Endothelial cell of umbilical vein (primary cell): Measurements from ENCODE around the gene SLC12A9. TPM values are rescaled to one million over a fixed set of nuclear protein-coding genes. Genes with fewer than 3 reads are reported as not detected.

Experiments used
- BruUV-seq: library from RNA; stranded (reverse); fragments of 400-500 nt; replicated peaks from 2 replicates; lab custom pipeline; 2021; lab: Mats Ljungman, UMichigan
- CTCF ChIA-PET: fragments of 300-600, 350-600 bp; sonication (Branson Sonifier 250); formaldehyde crosslinking; loops from one replicate; lab custom pipeline; 2021; ENCODE audit warnings: antibody characterized with exemption, inconsistent platforms; lab: Charles Lee
- POLR2A ChIA-PET: fragments of 300-600, 350-600 bp; sonication (Branson Sonifier 250); formaldehyde crosslinking; loops from one replicate; lab custom pipeline; 2021; ENCODE audit warnings: antibody characterized with exemption, inconsistent platforms; lab: Charles Lee
- DNase-seq: peaks from one replicate; pipeline ENCODE4 v3.0.0-alpha.2; 2011; ENCODE audit warnings: low read depth, low spot score
- FAIRE-seq: peaks from 2 replicates; lab custom pipeline; 2011; peaks lifted over from hg19 to GRCh38; lab: Jason Lieb, UNC
- H2AFZ ChIP-seq: 2 replicates; pipeline ENCODE4 v1.6.0; 2012; ENCODE audit warnings: low read depth, low read length, control low read depth, inconsistent platforms
- H3K27ac ChIP-seq: 2 replicates; pipeline ENCODE4 v1.5.1; 2011; ENCODE audit warnings: low read depth, mild to moderate bottlenecking, control low read depth, low read length, moderate library complexity; ENCODE audit not compliant: insufficient read depth
- H3K27me3 ChIP-seq, 2 experiments: 2 replicates each; pipeline versions ENCODE4 v1.6.0 to v1.6.1; 2011; ENCODE audit warnings: low read length in 2 of 2, mixed read lengths in 1 of 2; ENCODE audit not compliant: control insufficient read depth in 2 of 2, insufficient read depth in 2 of 2
- H3K36me3 ChIP-seq, 2 experiments: 2 replicates in 1 of 2; 3 replicates in 1 of 2; pipeline ENCODE4 v1.5.1; 2011; ENCODE audit warnings: low read length in 2 of 2, mild to moderate bottlenecking in 1 of 2, moderate library complexity in 1 of 2; ENCODE audit not compliant: control insufficient read depth in 2 of 2, insufficient read depth in 2 of 2; ENCODE audit errors: extremely low read depth in 1 of 2
- H3K4me1 ChIP-seq: 3 replicates; pipeline ENCODE4 v1.5.1; 2011; ENCODE audit warnings: mild to moderate bottlenecking, low read length; ENCODE audit not compliant: control insufficient read depth, insufficient read depth; ENCODE audit errors: extremely low read depth
- H3K4me2 ChIP-seq: 2 replicates; pipeline ENCODE4 v1.6.1; 2011; ENCODE audit warnings: low read length, control low read depth, mixed read lengths; ENCODE audit not compliant: insufficient read depth
- H3K4me3 ChIP-seq, 3 experiments: fragments of 200-600 bp in 1 of 3; sonication (generic), shearing (Covaris generic) in 1 of 3; replicated peaks in 1 of 3; 2 replicates each; pipeline ENCODE4 v1.5.1; 2011 to 2016; ENCODE audit warnings: control low read depth in 3 of 3, low read length in 3 of 3, mild to moderate bottlenecking in 2 of 3, inconsistent platforms in 1 of 3, low read depth in 1 of 3, moderate library complexity in 1 of 3; ENCODE audit not compliant: insufficient read depth in 1 of 3
- H3K79me2 ChIP-seq: 2 replicates; pipeline ENCODE4 v1.6.0; 2012; ENCODE audit warnings: low read length, inconsistent platforms; ENCODE audit not compliant: control insufficient read depth, insufficient read depth
- H3K9ac ChIP-seq: replicated peaks from 2 replicates; pipeline ENCODE3; 2011; ENCODE audit warnings: low read length, control low read depth; ENCODE audit not compliant: insufficient read depth; ENCODE audit errors: extremely low read depth
- H3K9me1 ChIP-seq: replicated peaks from 3 replicates; pipeline ENCODE4 v1.6.0; 2011; ENCODE audit warnings: mild to moderate bottlenecking, low read length; ENCODE audit not compliant: control insufficient read depth, insufficient read depth; ENCODE audit errors: extremely low read depth
- H3K9me3 ChIP-seq: replicated peaks from 2 replicates; pipeline ENCODE4 v1.5.1; 2012; ENCODE audit warnings: low read length, inconsistent platforms; ENCODE audit not compliant: control insufficient read depth, insufficient read depth
- H4K20me1 ChIP-seq: replicated peaks from 2 replicates; pipeline ENCODE3; 2011; ENCODE audit warnings: mild to moderate bottlenecking, low read length; ENCODE audit not compliant: control insufficient read depth, insufficient read depth; ENCODE audit errors: extremely low read depth
- EZH2 ChIP-seq: IDR thresholded peaks from 2 replicates; pipeline ENCODE4 v1.6.1; 2012; ENCODE audit warnings: borderline replicate concordance, low read depth, mild to moderate bottlenecking, moderate library complexity, low read length, inconsistent platforms; ENCODE audit not compliant: severe bottlenecking
- FOS ChIP-seq: IDR thresholded peaks from 2 replicates; pipeline ENCODE4 v1.6.1; 2011; ENCODE audit warnings: mild to moderate bottlenecking, low read length, moderate library complexity, borderline replicate concordance; ENCODE audit not compliant: insufficient read depth
- GATA2 ChIP-seq: IDR thresholded peaks from 2 replicates; pipeline ENCODE4 v1.7.0; 2011; ENCODE audit warnings: low read depth, mild to moderate bottlenecking, moderate library complexity, mixed read lengths, low read length; ENCODE audit not compliant: insufficient read length, insufficient read depth
- dilution Hi-C: fragments of 300-500 bp; cut with MboI; formaldehyde crosslinking; loops from one replicate; pipeline ENCODE4 v1.15.0; 2019; ENCODE audit warnings: low sequenced_read_pairs; ENCODE audit not compliant: extremely low pct_ligation_motif_present
- intact Hi-C: fragments of 100-400 bp; cut with micrococcal nuclease; formaldehyde crosslinking; loops from one replicate; pipeline ENCODE4 v1.10.0; 2022
- polyA plus RNA-seq, 4 experiments: library from polyadenylated mRNA; depleted of rRNA in 3 of 4; stranded (reverse) in 3 of 4; unstranded in 1 of 4; fragments of >200 nt; gene quantifications; 2 replicates each; pipeline versions ENCODE4 v1.2.1 to v1.2.3, GENCODE V29; 2011 to 2012; ENCODE audit warnings: missing spikeins in 1 of 4
- total RNA-seq: library from RNA; stranded (reverse); gene quantifications from 2 replicates; pipeline ENCODE4 v1.2.3, GENCODE V29; 2021
- TF ChIP-seq, protein P1 (sequence below), 2 donors: IDR thresholded peaks; 1 replicate in 1 of 2; 2 replicates in 1 of 2; pipeline ENCODE4 v1.5.1; 2011; ENCODE audit warnings: low read length in 2 of 2, mild to moderate bottlenecking in 2 of 2, moderate library complexity in 2 of 2, control low read depth in 1 of 2, inconsistent platforms in 1 of 2, low read depth in 1 of 2; ENCODE audit not compliant: insufficient read depth in 1 of 2; ENCODE audit errors: extremely low read depth in 1 of 2
- TF ChIP-seq, protein P2 (sequence below): IDR thresholded peaks from 2 replicates; pipeline ENCODE4 v1.6.1; 2011; ENCODE audit not compliant: insufficient read depth, insufficient read length

SLC12A9 gene
- total and polyA plus RNA-seq, 2 donors (not counting 3 experiments of a cell fraction or from before 2014, with no cell fraction given) = 35.0 to 37.0 TPM

DNA sequence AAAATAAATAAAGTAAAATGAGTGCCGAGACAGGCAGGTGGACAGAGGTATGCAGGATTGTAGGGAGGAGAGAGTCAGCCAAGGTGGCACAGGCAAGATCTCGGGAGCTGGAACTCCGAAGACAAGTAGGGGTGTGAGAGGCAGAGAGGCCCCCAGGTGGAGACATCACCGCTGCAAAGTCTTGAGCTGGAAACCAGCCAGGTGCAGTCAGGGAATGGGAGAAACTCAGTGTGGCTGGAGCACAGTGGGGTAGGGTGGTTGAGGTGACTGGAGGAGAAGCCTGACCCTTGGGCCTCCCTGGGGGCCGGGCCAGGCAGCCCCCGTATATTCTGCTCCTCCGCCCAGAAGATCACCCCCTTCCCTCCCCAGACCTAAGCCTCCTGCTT lies 29.4 kb upstream of the SLC12A9 start:
- dilution Hi-C loops = no loop called here
- intact Hi-C loops = no loop called here
- POLR2A ChIA-PET = no interaction called here
- Histone ChIP-seq H3K4me3 (no peak overlapping the region), H3K4me1 (peaks cover 13% of the 10 kb centered on the region), H3K27me3 (no peaks in the 10 kb centered on the region), H3K9ac (no peak overlapping the region), H4K20me1 (no peaks in the 10 kb centered on the region), H3K4me2 (no peak overlapping the region), H2AFZ (no peak overlapping the region), H3K9me1 (no peaks in the 10 kb centered on the region), H3K79me2 (peaks cover 67% of the 10 kb centered on the region), H3K36me3 (peaks cover 32 to 44% of the 10 kb centered on the region in 2 experiments), H3K9me3 (no peaks in the 10 kb centered on the region), H3K27ac (no peak overlapping the region)
- no peak for TF ChIP-seq FOS
- no peak for TF ChIP-seq EZH2
- TF ChIP-seq, protein P1, sequence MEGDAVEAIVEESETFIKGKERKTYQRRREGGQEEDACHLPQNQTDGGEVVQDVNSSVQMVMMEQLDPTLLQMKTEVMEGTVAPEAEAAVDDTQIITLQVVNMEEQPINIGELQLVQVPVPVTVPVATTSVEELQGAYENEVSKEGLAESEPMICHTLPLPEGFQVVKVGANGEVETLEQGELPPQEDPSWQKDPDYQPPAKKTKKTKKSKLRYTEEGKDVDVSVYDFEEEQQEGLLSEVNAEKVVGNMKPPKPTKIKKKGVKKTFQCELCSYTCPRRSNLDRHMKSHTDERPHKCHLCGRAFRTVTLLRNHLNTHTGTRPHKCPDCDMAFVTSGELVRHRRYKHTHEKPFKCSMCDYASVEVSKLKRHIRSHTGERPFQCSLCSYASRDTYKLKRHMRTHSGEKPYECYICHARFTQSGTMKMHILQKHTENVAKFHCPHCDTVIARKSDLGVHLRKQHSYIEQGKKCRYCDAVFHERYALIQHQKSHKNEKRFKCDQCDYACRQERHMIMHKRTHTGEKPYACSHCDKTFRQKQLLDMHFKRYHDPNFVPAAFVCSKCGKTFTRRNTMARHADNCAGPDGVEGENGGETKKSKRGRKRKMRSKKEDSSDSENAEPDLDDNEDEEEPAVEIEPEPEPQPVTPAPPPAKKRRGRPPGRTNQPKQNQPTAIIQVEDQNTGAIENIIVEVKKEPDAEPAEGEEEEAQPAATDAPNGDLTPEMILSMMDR (IDR thresholded peaks at IDR 0.05; ENCODE audit: extremely low read depth in 1 of 2, insufficient read depth in 1 of 2, low read depth in 1 of 2, low read length in 2 of 2) = peak in 1 of 2 donors; percentile 13
- TF ChIP-seq, protein P2, sequence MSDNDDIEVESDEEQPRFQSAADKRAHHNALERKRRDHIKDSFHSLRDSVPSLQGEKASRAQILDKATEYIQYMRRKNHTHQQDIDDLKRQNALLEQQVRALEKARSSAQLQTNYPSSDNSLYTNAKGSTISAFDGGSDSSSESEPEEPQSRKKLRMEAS = no peak
- no peak for TF ChIP-seq GATA2
- BruUV-seq = no TSS peak
- CTCF ChIA-PET = interaction anchor here (0.6 to 6.2 kb wide), 3 partner anchors 13 to 118 kb away, joined by 3 to 60 read pairs (median 6); partner anchors contain the start of gene SLC12A9
- FAIRE-seq = no peak
- DNase-seq = peak; percentile 21
